ENCODE results near the gene SULT4A1. TPM values are rescaled to one million over a fixed set of nuclear protein-coding genes. Genes with fewer than 3 reads are reported as not detected.

Gene SULT4A1
- total and polyA plus RNA-seq, 10 of the 15 experiments (the other 5 are each of a cell fraction or from before 2014, with no cell fraction given): not detected

DNA sequence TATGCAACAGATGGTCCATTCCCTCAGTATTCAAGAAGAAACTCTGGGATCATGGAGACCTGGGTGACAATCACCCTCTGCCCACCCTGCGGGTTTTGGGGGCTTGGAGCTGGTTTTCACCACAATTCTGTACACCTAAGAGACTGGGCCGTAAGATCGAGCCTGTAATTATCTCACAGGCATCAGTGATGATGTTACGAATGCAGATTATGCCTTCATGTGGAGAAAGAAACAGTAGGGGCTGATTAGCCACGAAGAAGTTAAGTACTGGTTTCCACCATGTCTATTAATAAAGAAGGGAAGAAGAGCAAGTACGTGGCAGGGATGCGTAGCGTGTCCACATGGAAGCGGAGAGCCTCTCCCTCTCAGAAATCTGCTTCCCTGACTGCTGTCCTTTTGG is 44.9 kb downstream of the SULT4A1 start:
- no peaks in the 10 kb centered on the region for H3K4me1 ChIP-seq (ENCODE audit: control insufficient read depth, insufficient read depth, low read length)
- no peaks in the 10 kb centered on the region for H3K9me3 ChIP-seq (replicated peaks; ENCODE audit: control insufficient read depth, insufficient read depth, low read length)
- H3K79me2 ChIP-seq (ENCODE audit: control insufficient read depth, insufficient read depth, low read length): peaks cover 7% of the 10 kb centered on the region
- H2AFZ ChIP-seq (ENCODE audit: control insufficient read depth, low read depth, low read length): no peak overlapping the region
- H3K4me3 ChIP-seq: no peak overlapping the region
- H3K4me2 ChIP-seq (ENCODE audit: control insufficient read depth, insufficient read depth): no peak overlapping the region
- POLR2A ChIA-PET: no interaction called here
- DNase-seq (ENCODE audit: low read depth, low spot score) (no peak), FAIRE-seq (no peak), ATAC-seq (no peak)
- intact Hi-C loops (cut with micrococcal nuclease; ENCODE audit: unreplicated experiment) (no loop called here), in situ Hi-C loops (cut with MboI) (no loop called here)
- no peaks in the 10 kb centered on the region; a peak in 1 of 4 replicates for H3K27me3 ChIP-seq (replicated peaks in 1 of 2; ENCODE audit: control insufficient read depth in 2 of 2, insufficient read depth in 2 of 2, low read length in 1 of 2)
- no peaks in the 10 kb centered on the region for H4K20me1 ChIP-seq (ENCODE audit: control insufficient read depth, insufficient read depth)
- CTCF ChIA-PET: no interaction called here
- H3K27ac ChIP-seq (ENCODE audit: control insufficient read depth, insufficient read depth): no peak overlapping the region
- BruUV-seq (replicated peaks): no TSS peak
- SMC1A ChIA-PET (ENCODE audit: uncharacterized antibody, unreplicated experiment): interaction anchor here (0.9 to 1.1 kb wide), 2 partner anchors 10 to 14 kb away, joined by 3 read pairs; no protein-coding TSS in a partner anchor
- H3K9ac ChIP-seq (ENCODE audit: control insufficient read depth, insufficient read depth, low read length): no peak overlapping the region
- 91% methylated on average over 9 of the region's 9 CpGs for WGBS (ENCODE audit: insufficient coverage, insufficient replicate concordance, low lambda C conversion rate, missing lambda C conversion rate)
- H3K36me3 ChIP-seq (ENCODE audit: control insufficient read depth in 2 of 2, insufficient read depth in 2 of 2, low read length in 1 of 2): no peaks in the 10 kb centered on the region
- RAD21 ChIA-PET (ENCODE audit: unreplicated experiment): no interaction called here
- TF ChIP-seq CBX3 (IDR thresholded peaks at IDR 0.05; ENCODE audit: borderline replicate concordance, low read depth) (no peak), MXI1 (IDR thresholded peaks at IDR 0.05; ENCODE audit: low read depth, low read length) (no peak), ZNF207 (IDR thresholded peaks at IDR 0.05; ENCODE audit: borderline replicate concordance) (no peak), SMAD5 (IDR thresholded peaks at IDR 0.05; ENCODE audit: low read depth) (no peak), TCF12 (IDR thresholded peaks at IDR 0.05; ENCODE audit: low read depth, low read length) (no peak), BCL11A (IDR thresholded peaks at IDR 0.05; ENCODE audit: low read depth, low read length) (no peak), EED (IDR thresholded peaks at IDR 0.05; ENCODE audit: low read depth) (no peak)
- TF ChIP-seq, protein P1, sequence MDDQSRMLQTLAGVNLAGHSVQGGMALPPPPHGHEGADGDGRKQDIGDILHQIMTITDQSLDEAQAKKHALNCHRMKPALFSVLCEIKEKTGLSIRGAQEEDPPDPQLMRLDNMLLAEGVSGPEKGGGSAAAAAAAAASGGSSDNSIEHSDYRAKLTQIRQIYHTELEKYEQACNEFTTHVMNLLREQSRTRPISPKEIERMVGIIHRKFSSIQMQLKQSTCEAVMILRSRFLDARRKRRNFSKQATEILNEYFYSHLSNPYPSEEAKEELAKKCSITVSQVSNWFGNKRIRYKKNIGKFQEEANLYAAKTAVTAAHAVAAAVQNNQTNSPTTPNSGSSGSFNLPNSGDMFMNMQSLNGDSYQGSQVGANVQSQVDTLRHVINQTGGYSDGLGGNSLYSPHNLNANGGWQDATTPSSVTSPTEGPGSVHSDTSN (IDR thresholded peaks at IDR 0.05; ENCODE audit: insufficient replicate concordance, low read depth, low read length): no peak
- TF ChIP-seq, protein P2, sequence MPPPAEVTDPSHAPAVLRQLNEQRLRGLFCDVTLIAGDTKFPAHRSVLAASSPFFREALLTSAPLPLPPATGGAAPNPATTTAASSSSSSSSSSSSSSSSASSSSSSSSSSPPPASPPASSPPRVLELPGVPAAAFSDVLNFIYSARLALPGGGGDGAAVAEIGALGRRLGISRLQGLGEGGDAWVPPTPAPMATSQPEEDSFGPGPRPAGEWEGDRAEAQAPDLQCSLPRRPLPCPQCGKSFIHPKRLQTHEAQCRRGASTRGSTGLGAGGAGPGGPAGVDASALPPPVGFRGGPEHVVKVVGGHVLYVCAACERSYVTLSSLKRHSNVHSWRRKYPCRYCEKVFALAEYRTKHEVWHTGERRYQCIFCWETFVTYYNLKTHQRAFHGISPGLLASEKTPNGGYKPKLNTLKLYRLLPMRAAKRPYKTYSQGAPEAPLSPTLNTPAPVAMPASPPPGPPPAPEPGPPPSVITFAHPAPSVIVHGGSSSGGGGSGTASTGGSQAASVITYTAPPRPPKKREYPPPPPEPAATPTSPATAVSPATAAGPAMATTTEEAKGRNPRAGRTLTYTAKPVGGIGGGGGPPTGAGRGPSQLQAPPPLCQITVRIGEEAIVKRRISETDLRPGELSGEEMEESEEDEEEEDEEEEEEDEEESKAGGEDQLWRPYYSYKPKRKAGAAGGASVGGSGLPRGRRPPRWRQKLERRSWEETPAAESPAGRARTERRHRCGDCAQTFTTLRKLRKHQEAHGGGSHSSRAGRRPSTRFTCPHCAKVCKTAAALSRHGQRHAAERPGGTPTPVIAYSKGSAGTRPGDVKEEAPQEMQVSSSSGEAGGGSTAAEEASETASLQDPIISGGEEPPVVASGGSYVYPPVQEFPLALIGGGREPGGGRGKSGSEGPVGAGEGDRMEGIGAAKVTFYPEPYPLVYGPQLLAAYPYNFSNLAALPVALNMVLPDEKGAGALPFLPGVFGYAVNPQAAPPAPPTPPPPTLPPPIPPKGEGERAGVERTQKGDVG (CRISPR knock-in tag; IDR thresholded peaks at IDR 0.05): no peak
- TF ChIP-seq, protein P3, sequence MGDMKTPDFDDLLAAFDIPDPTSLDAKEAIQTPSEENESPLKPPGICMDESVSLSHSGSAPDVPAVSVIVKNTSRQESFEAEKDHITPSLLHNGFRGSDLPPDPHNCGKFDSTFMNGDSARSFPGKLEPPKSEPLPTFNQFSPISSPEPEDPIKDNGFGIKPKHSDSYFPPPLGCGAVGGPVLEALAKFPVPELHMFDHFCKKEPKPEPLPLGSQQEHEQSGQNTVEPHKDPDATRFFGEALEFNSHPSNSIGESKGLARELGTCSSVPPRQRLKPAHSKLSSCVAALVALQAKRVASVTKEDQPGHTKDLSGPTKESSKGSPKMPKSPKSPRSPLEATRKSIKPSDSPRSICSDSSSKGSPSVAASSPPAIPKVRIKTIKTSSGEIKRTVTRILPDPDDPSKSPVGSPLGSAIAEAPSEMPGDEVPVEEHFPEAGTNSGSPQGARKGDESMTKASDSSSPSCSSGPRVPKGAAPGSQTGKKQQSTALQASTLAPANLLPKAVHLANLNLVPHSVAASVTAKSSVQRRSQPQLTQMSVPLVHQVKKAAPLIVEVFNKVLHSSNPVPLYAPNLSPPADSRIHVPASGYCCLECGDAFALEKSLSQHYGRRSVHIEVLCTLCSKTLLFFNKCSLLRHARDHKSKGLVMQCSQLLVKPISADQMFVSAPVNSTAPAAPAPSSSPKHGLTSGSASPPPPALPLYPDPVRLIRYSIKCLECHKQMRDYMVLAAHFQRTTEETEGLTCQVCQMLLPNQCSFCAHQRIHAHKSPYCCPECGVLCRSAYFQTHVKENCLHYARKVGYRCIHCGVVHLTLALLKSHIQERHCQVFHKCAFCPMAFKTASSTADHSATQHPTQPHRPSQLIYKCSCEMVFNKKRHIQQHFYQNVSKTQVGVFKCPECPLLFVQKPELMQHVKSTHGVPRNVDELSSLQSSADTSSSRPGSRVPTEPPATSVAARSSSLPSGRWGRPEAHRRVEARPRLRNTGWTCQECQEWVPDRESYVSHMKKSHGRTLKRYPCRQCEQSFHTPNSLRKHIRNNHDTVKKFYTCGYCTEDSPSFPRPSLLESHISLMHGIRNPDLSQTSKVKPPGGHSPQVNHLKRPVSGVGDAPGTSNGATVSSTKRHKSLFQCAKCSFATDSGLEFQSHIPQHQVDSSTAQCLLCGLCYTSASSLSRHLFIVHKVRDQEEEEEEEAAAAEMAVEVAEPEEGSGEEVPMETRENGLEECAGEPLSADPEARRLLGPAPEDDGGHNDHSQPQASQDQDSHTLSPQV (IDR thresholded peaks at IDR 0.05): no peak
- TF ChIP-seq, protein P4, sequence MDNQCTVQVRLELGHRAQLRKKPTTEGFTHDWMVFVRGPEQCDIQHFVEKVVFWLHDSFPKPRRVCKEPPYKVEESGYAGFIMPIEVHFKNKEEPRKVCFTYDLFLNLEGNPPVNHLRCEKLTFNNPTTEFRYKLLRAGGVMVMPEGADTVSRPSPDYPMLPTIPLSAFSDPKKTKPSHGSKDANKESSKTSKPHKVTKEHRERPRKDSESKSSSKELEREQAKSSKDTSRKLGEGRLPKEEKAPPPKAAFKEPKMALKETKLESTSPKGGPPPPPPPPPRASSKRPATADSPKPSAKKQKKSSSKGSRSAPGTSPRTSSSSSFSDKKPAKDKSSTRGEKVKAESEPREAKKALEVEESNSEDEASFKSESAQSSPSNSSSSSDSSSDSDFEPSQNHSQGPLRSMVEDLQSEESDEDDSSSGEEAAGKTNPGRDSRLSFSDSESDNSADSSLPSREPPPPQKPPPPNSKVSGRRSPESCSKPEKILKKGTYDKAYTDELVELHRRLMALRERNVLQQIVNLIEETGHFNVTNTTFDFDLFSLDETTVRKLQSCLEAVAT (IDR thresholded peaks at IDR 0.05): no peak

Measured in GM12878 (cell line).